ENCODE measurements around the gene PACSIN1. TPM values are rescaled to one million over a fixed set of nuclear protein-coding genes. Genes with fewer than 3 reads are reported as not detected.

The PACSIN1 gene
- total RNA-seq, 1 experiment from 2014 or later: 7.0 TPM

DNA sequence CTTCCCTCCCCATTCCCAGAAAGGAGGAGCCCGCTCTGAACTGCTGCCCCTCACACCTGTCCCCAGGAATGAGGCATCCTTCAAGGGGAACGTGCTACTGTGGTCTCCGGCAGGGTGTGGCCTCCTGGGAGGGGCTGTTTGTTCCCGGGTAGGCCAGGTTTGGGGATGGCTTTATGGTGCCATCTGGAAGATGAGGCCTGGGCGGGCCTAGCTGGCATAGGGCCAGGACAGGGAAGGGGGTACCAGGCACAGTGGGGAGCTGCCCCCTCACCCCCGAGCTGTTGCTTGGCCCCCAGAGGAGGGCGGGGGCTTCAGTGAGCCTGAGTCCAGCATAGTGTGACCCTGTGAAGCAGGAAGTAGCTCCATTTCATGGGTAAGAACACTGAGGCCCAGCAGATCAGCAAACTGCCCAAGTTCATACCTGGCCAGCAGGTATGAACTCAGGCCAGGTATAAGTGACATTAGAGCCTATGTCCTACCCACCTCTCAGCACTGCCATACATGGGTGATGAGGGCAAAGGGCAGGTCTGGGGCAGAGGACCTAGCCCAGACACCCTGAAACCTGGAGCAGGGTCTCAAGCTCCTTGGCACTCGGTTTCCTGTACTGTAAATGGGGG, 107.8 kb downstream of the PACSIN1 start:
- Histone ChIP-seq H3K9ac (ENCODE audit: extremely low read depth, insufficient read length, low read length) (no peak overlapping the region), H3K4ac (ENCODE audit: low read depth, low read length) (no peak overlapping the region), H3K56ac (ENCODE audit: insufficient read length, low read depth, low read length) (no peak overlapping the region), H3K79me1 (ENCODE audit: insufficient read depth, low read depth, low read length, poor library complexity, severe bottlenecking) (no peaks in the 10 kb centered on the region), H4K5ac (ENCODE audit: insufficient read length, low read depth, low read length) (no peak overlapping the region), H4K8ac (replicated peaks; ENCODE audit: insufficient read length, low read depth, low read length) (no peak overlapping the region), H3K9me3 (ENCODE audit: control insufficient read depth, low read depth, low read length) (no peaks in the 10 kb centered on the region), H2AFZ (ENCODE audit: low read length) (no peak overlapping the region), H3K27me3 (ENCODE audit: insufficient read depth, low read length) (no peaks in the 10 kb centered on the region), H2AK5ac (ENCODE audit: insufficient read length, low read length) (no peak overlapping the region), H3T11ph (ENCODE audit: low read length) (no peak overlapping the region), H3K79me2 (ENCODE audit: insufficient read depth, low read length) (no peaks in the 10 kb centered on the region), H4K20me1 (ENCODE audit: control insufficient read depth, insufficient read depth, insufficient read length) (no peaks in the 10 kb centered on the region), H3K23ac (ENCODE audit: insufficient read length, low read depth, low read length) (no peak overlapping the region), H3K23me2 (ENCODE audit: insufficient read length, low read depth, low read length, poor library complexity, severe bottlenecking) (no peaks in the 10 kb centered on the region), H3K4me2 (ENCODE audit: insufficient read depth, insufficient read length, low read length) (no peak overlapping the region), H2BK20ac (ENCODE audit: low read depth, low read length, poor library complexity, severe bottlenecking) (no peak overlapping the region), H3K18ac (ENCODE audit: insufficient read length, low read depth, low read length) (no peak overlapping the region), H3K14ac (ENCODE audit: insufficient read depth, low read length) (no peak overlapping the region), H3K4me1 (ENCODE audit: insufficient read depth, low read length) (no peaks in the 10 kb centered on the region; the same call in 1 of the 2 replicates), H2BK120ac (ENCODE audit: low read depth, low read length, poor library complexity, severe bottlenecking) (no peak overlapping the region), H3K27ac (ENCODE audit: insufficient read length, low read depth, low read length) (no peak overlapping the region), H4K91ac (ENCODE audit: insufficient read length, low read depth, low read length) (no peak overlapping the region), H2BK12ac (ENCODE audit: insufficient read length, low read depth, low read length) (no peak overlapping the region), H2BK5ac (ENCODE audit: insufficient read length, low read length) (no peak overlapping the region), H2BK15ac (ENCODE audit: low read depth, low read length) (no peak overlapping the region)
- Mint-ChIP-seq H3K4me1 (peaks cover 21 to 32% of the 10 kb centered on the region in 2 experiments), H3K9me3 (no peaks in the 10 kb centered on the region; a peak in 1 of 5 replicates), H3K27me3 (ENCODE audit: low read depth) (no peaks in the 10 kb centered on the region; the same call in 1 of the 2 replicates), H3K27ac (peak overlapping the region in 1 of 3 experiments; percentile 68; a peak in 2 of 7 replicates), H3K36me3 (ENCODE audit: insufficient read depth in 1 of 3, low read depth in 3 of 3) (peaks cover 0 to 4% (median 0%) of the 10 kb centered on the region in 3 experiments; a peak in 2 of 7 replicates), H3K4me3 (no peak overlapping the region)
- no CpG with 5 or more reads among the region's 8 CpGs for whole genome bisulfite sequencing (ENCODE audit: extremely low coverage, insufficient read length, low lambda C conversion rate)
- TF ChIP-seq, protein P1, sequence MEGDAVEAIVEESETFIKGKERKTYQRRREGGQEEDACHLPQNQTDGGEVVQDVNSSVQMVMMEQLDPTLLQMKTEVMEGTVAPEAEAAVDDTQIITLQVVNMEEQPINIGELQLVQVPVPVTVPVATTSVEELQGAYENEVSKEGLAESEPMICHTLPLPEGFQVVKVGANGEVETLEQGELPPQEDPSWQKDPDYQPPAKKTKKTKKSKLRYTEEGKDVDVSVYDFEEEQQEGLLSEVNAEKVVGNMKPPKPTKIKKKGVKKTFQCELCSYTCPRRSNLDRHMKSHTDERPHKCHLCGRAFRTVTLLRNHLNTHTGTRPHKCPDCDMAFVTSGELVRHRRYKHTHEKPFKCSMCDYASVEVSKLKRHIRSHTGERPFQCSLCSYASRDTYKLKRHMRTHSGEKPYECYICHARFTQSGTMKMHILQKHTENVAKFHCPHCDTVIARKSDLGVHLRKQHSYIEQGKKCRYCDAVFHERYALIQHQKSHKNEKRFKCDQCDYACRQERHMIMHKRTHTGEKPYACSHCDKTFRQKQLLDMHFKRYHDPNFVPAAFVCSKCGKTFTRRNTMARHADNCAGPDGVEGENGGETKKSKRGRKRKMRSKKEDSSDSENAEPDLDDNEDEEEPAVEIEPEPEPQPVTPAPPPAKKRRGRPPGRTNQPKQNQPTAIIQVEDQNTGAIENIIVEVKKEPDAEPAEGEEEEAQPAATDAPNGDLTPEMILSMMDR (conservative IDR thresholded peaks at IDR 0.05): no peak
- no peak for DNase-seq
